ENCODE measurements around the gene MISP3. TPM values are rescaled to one million over a fixed set of nuclear protein-coding genes. Genes with fewer than 3 reads are reported as not detected.
A peak's percentile ranks its signal among the peaks of the same experiment; 100 is the strongest.

Gene MISP3
- total and polyA plus RNA-seq, 8 donors, result 1.9 to 10.8 (median 2.6) TPM

- intact Hi-C loops (cut with DNase I), result no loop called here
- Histone ChIP-seq H3K27ac (no peak overlapping the region), H3K27me3 (no peaks in the 10 kb centered on the region), H3K9me3 (no peaks in the 10 kb centered on the region), H3K4me1 (peaks cover 29 to 48% of the 10 kb centered on the region in 2 donors), H3K36me3 (peaks cover 0 to 23% of the 10 kb centered on the region in 2 donors), H3K4me3 (no peak overlapping the region)
- ATAC-seq, result no peak
- no peak for TF ChIP-seq CTCF (IDR thresholded peaks at IDR 0.05)
- no peak for DNase-seq
Measured at GRCh38 chr19:14111486-14111885, 38.9 kb downstream of the MISP3 start.

- peak; percentile 15 for ATAC-seq
- Histone ChIP-seq H3K27ac (peak overlapping the region; percentile 65 to 88), H3K27me3 (no peaks in the 10 kb centered on the region), H3K36me3 (peaks cover 0 to 16% of the 10 kb centered on the region in 2 donors), H3K4me3 (peak overlapping the region in 1 of 2 donors; percentile 0), H3K4me1 (peaks cover 30 to 51% of the 10 kb centered on the region in 2 donors), H3K9me3 (no peaks in the 10 kb centered on the region)
- intact Hi-C loops (cut with DNase I), result no loop called here
- peak in 1 of 4 donors; percentile 53 for DNase-seq
- no peak for TF ChIP-seq CTCF (IDR thresholded peaks at IDR 0.05)
Measured at GRCh38 chr19:14112051-14112808, 39.6 kb downstream of the MISP3 start.

DNA sequence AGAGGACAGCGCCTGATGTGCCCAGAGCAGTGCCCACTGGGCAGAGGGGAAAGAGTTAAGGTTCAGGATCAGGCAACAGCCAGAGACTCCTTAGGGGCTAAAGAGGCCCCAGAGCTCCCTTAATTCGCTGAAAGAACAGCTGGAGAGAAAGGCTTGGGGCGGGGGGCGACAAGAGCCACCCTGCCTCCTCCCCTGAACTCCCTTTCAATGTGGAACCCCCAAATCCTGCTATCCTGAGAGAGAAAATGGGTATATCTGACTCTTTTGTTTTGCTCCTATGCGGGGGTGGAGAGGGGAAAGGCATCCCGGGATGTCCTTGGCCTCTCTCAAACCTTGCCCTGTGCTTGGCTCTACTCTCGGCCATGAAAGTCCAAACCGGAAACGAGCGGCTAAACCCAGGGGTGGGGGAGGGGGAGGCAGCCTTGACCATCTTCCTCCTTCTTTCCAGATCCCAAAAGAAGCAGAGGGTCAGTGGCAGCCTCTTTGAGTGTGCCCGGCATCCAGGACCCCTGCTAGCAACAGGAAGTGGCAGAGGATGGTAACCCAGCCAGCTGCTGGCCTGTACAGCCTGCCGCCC, 40.3 kb downstream of the MISP3 start:
- intact Hi-C loops (cut with DNase I), result no loop called here
- no peak for TF ChIP-seq CTCF (IDR thresholded peaks at IDR 0.05)
- Histone ChIP-seq H3K9me3 (no peaks in the 10 kb centered on the region), H3K36me3 (peaks cover 0 to 10% of the 10 kb centered on the region in 2 donors), H3K4me1 (peaks cover 30 to 51% of the 10 kb centered on the region in 2 donors), H3K4me3 (peak overlapping the region in 1 of 2 donors; percentile 0), H3K27me3 (no peaks in the 10 kb centered on the region), H3K27ac (peak overlapping the region; percentile 65 to 88)
- ATAC-seq (no peak), DNase-seq (no peak)

DNA sequence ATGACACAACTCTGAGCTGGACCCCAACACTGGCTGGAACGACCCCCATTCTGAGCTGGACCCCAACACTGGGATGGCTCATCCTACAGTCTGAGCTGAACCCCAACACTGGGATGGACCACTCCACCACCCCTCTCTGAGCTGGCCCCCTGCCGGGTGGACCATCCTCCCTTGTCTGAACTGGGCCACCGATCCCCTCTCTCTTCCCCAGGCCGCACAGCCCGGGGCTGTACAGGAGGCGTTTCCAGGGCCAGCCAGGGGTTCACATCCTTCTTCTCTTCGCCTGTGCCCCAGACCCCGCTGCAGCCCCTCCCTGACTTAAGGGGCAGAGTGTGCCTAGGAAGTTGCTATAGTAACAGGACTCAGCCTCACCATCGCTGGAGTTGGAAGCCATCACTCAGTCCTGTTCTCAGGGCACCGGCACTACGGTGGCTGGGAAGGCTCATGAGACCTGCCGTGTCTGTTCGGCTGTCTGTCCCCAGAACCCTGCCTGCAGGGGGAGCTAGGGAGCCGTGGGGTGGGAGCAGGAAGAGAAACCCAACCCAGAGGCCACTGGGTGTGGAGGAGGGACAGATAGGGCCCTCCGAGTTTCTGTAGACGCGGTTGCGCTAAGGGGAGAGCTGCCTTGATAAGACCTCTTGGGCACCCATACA, 41.3 kb downstream of the MISP3 start:
- ATAC-seq (no peak), DNase-seq (peak in 1 of 4 donors; percentile 88)
- H3K9me3 ChIP-seq, result no peaks in the 10 kb centered on the region
- intact Hi-C loops (cut with DNase I), result no loop called here
- peak in 1 of 2 donors; percentile 32 for TF ChIP-seq CTCF (IDR thresholded peaks at IDR 0.05)
- H3K36me3 ChIP-seq, result peaks cover 0 to 7% of the 10 kb centered on the region in 2 donors
- peak overlapping the region; percentile 65 to 88 for H3K27ac ChIP-seq
- peaks cover 33 to 59% of the 10 kb centered on the region in 2 donors for H3K4me1 ChIP-seq
- no peaks in the 10 kb centered on the region for H3K27me3 ChIP-seq
- H3K4me3 ChIP-seq, result no peak overlapping the region

DNA sequence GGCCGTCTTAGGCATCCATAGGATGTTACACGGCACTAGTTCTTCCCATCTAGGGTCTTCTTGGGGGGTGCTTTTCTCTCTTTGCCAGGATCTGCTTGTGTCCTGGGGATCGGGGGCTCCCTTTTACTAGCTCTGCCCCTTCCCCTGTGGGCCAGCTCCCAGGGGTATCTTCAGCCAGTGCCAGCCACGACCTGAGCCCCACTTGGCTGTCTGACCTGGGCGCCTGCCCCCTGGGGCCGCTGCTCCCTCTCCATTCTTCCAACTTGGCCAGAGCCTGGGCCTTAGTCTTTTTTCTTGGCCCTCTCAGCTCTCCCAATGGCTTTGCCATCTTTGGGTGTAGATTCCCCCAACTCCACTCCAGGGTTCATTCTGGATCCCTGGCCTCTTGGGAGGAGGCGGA, 41.9 kb downstream of the MISP3 start:
- peaks cover 37 to 64% of the 10 kb centered on the region in 2 donors for H3K4me1 ChIP-seq
- no peak for DNase-seq
- no peak for TF ChIP-seq CTCF (IDR thresholded peaks at IDR 0.05)
- intact Hi-C loops (cut with DNase I), result no loop called here
- no peak for ATAC-seq
- H3K9me3 ChIP-seq, result no peaks in the 10 kb centered on the region
- peak overlapping the region; percentile 17 to 88 for H3K27ac ChIP-seq
- H3K27me3 ChIP-seq, result no peaks in the 10 kb centered on the region
- no peak overlapping the region for H3K4me3 ChIP-seq
- peaks cover 0 to 3% of the 10 kb centered on the region in 2 donors for H3K36me3 ChIP-seq

Data from left lung (tissue), 10 donors.